GM20000 (cell line): ENCODE data around the gene XCL2.
A peak's percentile ranks its signal among the peaks of the same experiment; 100 is the strongest.

Experiments
- DNase-seq: peaks from one replicate; pipeline ENCODE4 v3.0.0; 2012; ENCODE audit warnings: low spot score
- TF ChIP-seq, protein P1 (sequence below): IDR thresholded peaks from 2 replicates; pipeline ENCODE4 v1.5.1; 2012; ENCODE audit warnings: mild to moderate bottlenecking, control low read depth; ENCODE audit errors: extremely low read depth, missing control alignments

Gene XCL2

DNA sequence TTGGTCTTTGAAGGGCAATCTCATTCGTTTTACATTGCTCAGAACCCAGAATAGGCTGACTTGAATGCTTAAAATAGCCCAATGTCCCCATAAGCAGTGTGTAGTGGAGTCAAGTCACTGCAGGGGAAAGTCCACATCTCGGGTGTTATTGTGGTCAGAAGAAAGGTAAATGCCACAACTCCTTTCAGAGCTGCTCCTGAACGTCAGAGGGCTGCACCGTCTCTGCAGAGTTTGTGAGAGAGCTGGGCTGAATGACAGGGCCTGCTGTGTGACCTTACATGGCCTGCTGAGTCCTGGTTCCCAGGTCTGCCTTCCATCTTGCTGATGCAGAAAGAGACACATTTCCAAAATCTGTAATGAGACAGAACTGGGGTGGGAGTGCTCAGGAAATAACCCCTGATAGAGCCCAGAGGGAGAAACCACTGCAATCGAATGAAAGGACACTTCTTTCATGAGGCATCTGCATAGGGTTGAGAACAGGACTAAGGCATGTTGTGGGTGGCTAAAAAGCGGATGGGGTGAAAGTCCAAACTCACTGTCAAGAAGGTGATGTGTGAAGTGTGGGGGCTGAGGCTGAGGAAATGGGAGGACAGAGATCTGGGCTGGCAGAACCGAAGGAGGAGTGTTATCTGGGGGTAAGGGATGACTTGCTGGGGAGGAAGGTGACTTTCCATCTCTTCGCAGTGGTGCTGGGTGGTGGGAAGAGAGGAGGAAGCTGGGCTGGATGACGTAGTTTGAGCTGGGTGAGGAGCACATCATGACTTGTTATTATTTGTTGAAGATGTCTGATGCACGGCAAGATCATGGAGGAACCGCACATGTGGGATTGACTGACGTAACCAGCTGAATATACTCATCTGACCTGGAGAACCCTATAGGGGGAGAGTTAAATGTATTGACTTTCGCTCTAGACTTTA is 33.7 kb downstream of the XCL2 start:
- DNase-seq = peak; percentile 60
- TF ChIP-seq, protein P1, sequence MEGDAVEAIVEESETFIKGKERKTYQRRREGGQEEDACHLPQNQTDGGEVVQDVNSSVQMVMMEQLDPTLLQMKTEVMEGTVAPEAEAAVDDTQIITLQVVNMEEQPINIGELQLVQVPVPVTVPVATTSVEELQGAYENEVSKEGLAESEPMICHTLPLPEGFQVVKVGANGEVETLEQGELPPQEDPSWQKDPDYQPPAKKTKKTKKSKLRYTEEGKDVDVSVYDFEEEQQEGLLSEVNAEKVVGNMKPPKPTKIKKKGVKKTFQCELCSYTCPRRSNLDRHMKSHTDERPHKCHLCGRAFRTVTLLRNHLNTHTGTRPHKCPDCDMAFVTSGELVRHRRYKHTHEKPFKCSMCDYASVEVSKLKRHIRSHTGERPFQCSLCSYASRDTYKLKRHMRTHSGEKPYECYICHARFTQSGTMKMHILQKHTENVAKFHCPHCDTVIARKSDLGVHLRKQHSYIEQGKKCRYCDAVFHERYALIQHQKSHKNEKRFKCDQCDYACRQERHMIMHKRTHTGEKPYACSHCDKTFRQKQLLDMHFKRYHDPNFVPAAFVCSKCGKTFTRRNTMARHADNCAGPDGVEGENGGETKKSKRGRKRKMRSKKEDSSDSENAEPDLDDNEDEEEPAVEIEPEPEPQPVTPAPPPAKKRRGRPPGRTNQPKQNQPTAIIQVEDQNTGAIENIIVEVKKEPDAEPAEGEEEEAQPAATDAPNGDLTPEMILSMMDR = no peak

DNA sequence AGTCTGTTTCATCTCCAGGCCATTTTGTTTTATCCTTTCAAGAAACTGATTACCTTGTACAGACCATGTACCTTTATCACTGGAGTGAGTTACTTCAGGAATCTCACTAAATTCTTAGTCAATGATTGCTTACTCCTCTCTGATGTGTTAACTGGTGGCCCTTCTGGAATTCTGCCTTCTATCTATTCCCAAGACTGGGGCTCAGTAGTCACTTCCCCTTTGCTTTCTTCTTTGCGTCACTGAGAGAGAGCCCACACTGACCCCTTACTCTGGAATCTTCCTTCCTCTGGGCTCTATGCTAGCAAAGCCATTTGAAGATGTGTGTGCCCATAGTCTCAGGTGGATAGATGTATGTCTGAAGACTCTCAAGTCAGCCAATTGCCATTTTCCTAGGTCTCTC is 34.6 kb downstream of the XCL2 start:
- DNase-seq = no peak
- TF ChIP-seq, protein P1 = no peak

DNA sequence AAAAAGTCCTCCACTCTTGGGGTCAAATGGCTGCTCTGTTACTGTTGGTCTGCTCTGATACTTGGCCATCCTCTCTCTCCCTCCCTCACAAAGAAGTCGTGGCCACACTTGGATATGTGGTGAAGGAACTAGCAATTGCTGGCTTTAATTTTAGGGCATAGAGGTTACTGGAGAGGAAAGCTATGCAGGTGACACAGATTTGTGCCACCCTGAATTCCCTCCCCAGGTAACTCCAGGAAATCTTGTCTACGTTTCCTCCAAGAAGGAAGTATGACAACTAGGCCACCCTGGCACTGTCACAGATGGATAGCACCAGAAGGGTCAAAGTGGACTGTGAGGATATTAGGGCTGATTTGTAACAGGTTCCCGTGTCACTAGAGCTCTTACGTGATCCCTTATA is 36.0 kb downstream of the XCL2 start:
- no peak for DNase-seq
- TF ChIP-seq, protein P1 = no peak

DNA sequence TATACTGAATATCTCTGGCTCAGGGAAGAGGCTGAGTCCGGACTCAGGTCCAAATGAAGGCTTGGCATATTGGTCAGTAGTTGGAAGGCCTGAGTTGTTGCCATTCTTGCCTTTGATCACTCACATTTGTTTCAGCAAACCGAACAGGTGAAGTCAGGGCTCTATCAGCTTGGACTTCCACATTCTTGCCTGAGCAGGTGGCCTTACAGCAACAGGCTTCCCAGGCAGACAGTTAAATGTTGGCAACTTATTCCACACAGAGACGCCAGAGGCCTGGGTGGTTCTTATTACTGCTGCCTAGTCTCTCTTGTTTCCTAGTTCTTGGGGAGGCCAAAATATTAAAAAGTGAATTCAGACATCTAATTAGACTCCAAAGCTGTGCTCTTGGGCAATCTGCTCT is 36.6 kb downstream of the XCL2 start:
- TF ChIP-seq, protein P1 = no peak
- no peak for DNase-seq

DNA sequence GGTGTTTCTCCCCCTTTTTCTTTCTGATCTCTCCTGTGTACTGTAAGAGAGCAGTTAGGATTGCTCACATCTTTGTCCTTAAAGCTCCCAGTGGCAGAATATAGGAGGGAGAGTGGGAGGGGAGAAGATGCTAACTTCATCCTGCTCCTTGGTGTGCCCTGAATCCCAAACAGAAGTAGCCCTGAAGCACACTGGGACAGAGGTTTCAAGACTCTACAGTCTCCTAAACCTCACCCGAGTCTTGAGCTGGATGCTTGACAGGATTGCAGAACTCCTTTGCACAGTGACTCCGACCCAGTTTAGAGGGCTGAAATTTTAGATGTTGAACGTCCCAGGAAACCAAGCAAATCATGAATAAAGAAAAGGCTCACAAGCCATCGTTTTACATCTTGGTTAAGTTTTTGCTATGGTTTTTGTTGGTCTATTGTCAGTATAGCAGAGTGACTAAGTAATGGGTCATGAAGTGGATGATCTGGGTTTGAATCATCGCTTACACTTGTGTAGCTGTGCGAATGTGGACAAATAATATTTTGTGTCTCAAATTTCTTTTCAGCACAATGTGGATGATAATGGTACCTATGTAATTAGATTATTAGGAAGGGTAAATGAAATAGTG is 37.5 kb downstream of the XCL2 start:
- no peak for DNase-seq

DNA sequence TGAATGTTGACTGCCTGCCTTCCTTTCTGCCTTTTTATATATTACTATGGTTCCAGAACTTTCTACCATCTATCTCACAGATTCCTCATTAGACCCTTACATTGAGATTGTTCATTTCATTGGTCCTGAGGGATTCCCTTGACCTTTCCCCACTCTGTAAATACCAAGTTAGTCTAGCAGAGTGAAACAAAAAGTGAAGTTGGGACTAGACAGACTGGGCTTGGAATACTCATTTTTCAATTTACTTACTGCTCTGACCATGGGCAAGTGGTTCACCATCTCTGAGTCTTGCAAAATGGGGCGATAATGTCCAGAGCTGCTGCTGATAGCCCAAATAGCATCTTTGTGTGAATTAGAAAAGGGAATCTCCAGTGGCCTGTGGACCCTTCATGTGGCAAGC is 38.8 kb downstream of the XCL2 start:
- no peak for DNase-seq
- TF ChIP-seq, protein P1 = no peak

More for the DNA sequence above, 37.5 kb downstream of the XCL2 start:
- TF ChIP-seq, protein P1 = no peak
